GM12873 (cell line): Measurements from ENCODE around the gene TBC1D17.

Source experiments
- TF ChIP-seq, protein P1 (sequence below): IDR thresholded peaks from 2 replicates; pipeline ENCODE4 v1.5.1; 2012; ENCODE audit warnings: low read depth, mild to moderate bottlenecking, moderate library complexity, low read length, control low read depth; ENCODE audit not compliant: insufficient read depth; ENCODE audit errors: missing control alignments

Gene TBC1D17

GRCh38 chr19:49880162-49880869 lies 2.8 kb downstream of the TBC1D17 start:
- TF ChIP-seq, protein P1, sequence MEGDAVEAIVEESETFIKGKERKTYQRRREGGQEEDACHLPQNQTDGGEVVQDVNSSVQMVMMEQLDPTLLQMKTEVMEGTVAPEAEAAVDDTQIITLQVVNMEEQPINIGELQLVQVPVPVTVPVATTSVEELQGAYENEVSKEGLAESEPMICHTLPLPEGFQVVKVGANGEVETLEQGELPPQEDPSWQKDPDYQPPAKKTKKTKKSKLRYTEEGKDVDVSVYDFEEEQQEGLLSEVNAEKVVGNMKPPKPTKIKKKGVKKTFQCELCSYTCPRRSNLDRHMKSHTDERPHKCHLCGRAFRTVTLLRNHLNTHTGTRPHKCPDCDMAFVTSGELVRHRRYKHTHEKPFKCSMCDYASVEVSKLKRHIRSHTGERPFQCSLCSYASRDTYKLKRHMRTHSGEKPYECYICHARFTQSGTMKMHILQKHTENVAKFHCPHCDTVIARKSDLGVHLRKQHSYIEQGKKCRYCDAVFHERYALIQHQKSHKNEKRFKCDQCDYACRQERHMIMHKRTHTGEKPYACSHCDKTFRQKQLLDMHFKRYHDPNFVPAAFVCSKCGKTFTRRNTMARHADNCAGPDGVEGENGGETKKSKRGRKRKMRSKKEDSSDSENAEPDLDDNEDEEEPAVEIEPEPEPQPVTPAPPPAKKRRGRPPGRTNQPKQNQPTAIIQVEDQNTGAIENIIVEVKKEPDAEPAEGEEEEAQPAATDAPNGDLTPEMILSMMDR: no peak

DNA sequence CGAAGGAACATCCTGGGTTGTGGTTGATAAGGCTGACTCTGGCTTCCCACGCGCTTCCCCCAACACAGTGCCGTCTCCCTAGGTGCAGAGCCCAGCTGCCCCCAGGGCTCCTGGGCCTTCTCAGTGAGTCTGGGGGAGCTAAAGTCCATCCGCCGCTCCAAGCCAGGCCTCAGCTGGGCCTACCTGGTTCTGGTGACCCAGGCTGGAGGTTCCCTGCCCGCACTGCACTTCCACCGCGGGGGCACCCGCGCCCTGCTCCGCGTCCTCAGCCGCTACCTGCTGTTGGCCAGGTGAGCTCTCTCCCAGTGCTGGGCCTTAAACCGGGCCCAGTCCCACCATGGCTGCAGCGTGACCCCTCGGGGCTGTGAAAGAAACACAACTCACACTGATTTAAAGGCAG lies 3.7 kb downstream of the TBC1D17 start:
- TF ChIP-seq, protein P1: no peak

GRCh38 chr19:49881672-49882394 lies 4.3 kb downstream of the TBC1D17 start:
- TF ChIP-seq, protein P1: no peak

DNA sequence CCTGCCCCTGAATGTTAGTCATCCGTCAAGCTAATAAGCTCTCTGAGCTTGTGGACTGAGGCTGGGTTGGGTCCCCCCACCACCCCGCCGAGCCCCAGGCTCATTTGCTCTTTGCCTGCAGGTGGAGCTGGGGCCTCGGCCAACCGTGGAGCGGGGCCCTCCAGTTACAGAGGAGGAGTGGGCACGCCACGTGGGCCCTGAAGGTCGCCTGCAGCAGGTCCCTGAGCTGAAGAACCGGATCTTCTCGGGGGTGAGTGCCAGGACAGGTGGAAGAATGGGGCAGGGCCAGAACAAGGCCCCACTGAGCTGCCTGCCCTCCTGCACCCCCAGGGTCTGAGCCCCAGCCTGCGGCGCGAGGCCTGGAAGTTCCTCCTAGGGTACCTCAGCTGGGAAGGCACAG lies 5.1 kb downstream of the TBC1D17 start:
- TF ChIP-seq, protein P1: no peak

DNA sequence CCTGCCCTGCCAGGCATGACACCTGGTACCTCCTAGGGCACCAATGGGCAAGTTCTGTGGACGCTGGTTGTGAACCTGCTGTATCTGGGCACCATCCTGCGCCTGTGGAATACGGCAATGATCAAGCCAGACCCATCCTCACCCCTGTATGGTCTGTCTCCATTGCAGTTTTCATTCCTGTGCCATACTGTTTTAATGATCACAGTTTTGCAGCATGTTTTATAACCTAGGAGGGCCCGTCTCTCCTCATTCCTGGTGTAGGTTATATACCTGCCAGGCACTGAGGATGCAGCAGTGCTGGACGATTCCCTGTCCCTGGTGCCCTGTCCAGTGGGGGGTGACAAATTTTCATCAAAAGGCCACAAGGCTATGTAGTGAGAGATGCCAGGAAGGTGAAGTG lies 5.6 kb downstream of the TBC1D17 start:
- TF ChIP-seq, protein P1: no peak

DNA sequence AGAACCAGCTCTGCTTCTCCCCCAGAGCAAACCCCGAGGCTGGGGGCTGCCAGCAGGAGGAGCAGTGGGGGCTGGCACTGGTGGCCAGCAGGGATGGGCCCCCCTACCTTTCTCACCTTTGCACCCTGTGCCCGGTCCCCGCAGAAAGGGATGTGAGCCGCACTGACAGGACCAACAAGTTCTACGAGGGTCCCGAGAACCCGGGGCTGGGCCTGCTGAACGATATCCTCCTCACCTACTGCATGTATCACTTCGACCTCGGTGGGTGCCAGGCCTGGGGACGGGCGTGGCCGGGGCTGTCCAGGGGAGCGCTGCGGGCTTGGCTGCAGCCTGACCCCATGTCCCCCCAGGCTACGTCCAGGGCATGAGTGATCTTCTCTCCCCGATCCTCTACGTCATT lies 6.6 kb downstream of the TBC1D17 start:
- TF ChIP-seq, protein P1: no peak

DNA sequence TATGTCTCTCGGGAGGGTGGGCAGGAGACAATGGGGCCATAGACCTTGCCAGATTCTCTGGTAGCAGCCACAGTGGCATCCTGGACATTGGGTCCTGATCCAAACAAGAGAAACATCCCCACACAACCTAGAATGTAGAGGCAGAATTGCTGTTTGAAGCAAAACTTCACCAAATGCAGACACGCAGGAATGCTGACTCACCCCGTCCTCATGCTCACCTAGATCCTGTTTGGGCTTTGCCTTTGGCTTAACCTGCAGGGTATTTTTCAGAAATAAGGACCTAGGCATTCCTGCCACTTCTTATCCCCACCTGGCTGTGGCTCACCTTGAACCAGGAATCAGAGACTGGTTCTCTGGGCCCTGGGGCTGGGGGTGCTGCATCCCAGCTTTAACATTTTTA lies 7.3 kb downstream of the TBC1D17 start:
- TF ChIP-seq, protein P1: no peak
